Activated CD8-positive, alpha-beta memory T cell treated with anti-CD3 and anti-CD28 coated beads, Interleukin-2, amount 50 U/mL, for 1 hour (primary cell): Measurements from ENCODE around the gene CD58.
"Not testable (repeated sequence)": the region's sequence is repeated elsewhere in the genome, so short reads cannot be mapped to it uniquely, and the experiment has no call there.

Experiments
- DNase-seq: peaks from one replicate; pipeline ENCODE4 v3.0.0-alpha.2; 2020; ENCODE audit errors: extremely low read depth

CD58 gene, protein sequence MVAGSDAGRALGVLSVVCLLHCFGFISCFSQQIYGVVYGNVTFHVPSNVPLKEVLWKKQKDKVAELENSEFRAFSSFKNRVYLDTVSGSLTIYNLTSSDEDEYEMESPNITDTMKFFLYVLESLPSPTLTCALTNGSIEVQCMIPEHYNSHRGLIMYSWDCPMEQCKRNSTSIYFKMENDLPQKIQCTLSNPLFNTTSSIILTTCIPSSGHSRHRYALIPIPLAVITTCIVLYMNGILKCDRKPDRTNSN

DNA sequence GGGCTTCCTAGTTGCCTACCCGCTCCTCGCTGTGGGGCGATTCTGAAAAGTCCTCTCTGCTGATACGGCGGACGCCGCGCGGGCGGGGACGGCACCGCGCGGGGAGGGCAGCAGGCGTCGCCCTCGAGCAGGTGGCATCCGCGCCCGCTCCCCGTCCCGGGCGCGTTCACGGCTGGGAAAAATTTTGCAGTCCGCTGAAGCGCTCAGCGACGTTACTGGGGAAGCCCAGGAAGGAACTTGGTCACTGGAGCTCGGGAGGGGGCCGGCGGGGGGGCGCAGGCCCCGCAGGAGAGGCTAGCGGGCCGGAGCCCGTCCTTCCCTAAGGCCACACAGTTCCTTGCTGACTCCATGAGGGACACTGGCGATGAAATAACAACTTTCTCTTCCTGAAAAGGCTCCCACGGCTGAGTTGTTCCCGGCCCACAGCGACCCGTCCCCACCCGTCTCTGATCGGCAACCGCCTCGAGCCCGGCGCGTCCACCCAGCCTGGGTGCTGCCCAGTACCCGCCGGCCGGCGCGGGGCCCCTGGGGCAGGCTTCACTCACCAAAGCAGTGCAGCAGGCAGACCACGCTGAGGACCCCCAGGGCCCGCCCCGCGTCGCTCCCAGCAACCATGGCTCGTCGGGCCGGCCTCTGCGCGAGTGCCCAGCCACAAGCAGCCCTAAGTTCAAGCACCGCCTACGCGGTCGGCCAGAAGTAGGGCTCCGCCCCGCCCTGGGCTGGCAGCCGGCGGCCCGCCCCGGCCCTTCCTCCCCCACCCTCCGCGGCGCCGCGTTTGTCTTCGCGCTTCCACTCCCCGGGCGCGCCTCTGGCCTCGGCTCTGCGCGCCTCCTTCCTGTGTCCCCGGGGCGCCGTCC is at the start of gene CD58:
Gene CD58 (minus strand): TSS at position 669 of the 857 bp plus-strand sequence. CDS start 54 bp downstream, at position 615.
- DNase-seq, result peak; percentile 40

GRCh38 chr1:116620392-116620791 is 49.6 kb upstream of the CD58 start:
- DNase-seq, result not testable (repeated sequence)

- not testable (repeated sequence) for DNase-seq
Measured at GRCh38 chr1:116619106-116619505, 48.3 kb upstream of the CD58 start.

- not testable (repeated sequence) for DNase-seq
Measured at GRCh38 chr1:116617808-116618207, 47.0 kb upstream of the CD58 start.

- not testable (repeated sequence) for DNase-seq
Measured at GRCh38 chr1:116613825-116614224, 43.0 kb upstream of the CD58 start.

- not testable (repeated sequence) for DNase-seq
Measured at GRCh38 chr1:116609801-116610371, 39.1 kb upstream of the CD58 start.

- not testable (repeated sequence) for DNase-seq
Measured at GRCh38 chr1:116608841-116609240, 38.0 kb upstream of the CD58 start.

DNA sequence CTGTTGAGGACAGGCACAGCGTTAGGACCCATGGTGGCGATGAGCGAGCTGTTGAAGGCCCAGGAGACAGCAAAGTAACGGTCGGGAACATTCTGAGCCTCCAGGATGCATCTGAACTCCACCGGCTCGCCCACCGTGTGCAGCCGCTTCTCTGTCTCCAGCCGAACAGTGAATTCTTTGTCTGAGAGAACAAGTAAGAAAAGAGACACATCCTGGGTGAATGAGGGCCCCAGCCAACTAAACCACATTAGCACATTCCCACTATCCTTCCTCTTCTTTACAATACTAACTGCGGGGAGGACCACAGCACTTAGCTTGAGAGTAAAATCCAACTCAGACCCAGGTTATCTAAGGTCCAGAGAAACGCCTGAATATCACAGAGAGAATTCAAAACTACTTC is 37.3 kb upstream of the CD58 start:
- not testable (repeated sequence) for DNase-seq

- DNase-seq, result not testable (repeated sequence)
Measured at GRCh38 chr1:116607463-116607862, 36.6 kb upstream of the CD58 start.

- DNase-seq, result not testable (repeated sequence)
Measured at GRCh38 chr1:116606067-116606466, 35.2 kb upstream of the CD58 start.

GRCh38 chr1:116605315-116605714 is 34.5 kb upstream of the CD58 start:
- DNase-seq, result no peak

GRCh38 chr1:116604408-116604807 is 33.6 kb upstream of the CD58 start:
- not testable (repeated sequence) for DNase-seq

GRCh38 chr1:116603646-116604045 is 32.8 kb upstream of the CD58 start:
- not testable (repeated sequence) for DNase-seq

DNA sequence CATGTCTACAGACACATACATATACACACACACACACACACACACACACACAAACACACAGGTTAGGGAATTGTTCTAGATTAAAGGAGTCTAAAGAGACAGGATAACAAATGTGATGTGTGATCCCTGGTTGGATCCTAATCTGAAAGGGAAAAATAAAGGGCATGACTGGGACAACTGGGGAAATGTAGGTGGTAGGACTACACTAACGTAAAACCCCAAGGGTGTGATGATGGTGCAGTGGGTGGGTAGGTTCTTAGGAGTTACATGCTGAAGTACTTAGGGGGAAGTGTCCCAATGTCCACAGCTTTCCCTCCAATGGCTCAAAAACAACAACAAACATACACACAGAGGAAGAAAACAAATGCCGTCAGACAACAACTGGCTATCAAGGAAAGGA is 28.5 kb upstream of the CD58 start:
- not testable (repeated sequence) for DNase-seq

- not testable (repeated sequence) for DNase-seq
Measured at GRCh38 chr1:116598420-116599036, 27.7 kb upstream of the CD58 start.

DNA sequence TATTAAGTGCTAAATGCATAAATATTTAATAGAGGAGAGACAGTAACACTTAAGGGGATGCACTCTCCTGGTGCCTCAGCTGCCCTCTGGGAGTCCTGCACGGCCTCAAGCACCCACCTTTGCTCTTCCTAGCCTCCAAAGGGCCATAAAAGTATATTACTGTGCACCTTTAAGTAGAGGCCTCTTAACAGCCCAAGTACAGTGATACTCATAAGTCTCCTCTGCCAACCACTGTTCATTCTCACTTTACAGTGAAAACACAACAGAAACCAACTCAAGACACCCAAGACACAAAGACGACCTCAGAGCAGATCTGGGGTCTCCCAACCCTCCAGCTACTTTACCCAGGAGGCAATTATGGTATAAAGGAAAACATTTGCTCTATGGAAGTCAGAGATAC is 26.6 kb upstream of the CD58 start:
- not testable (repeated sequence) for DNase-seq

- not testable (repeated sequence) for DNase-seq
Measured at GRCh38 chr1:116596742-116597307, 26.0 kb upstream of the CD58 start.

GRCh38 chr1:116595946-116596741 is 25.3 kb upstream of the CD58 start:
- peak; percentile 4 for DNase-seq

DNA sequence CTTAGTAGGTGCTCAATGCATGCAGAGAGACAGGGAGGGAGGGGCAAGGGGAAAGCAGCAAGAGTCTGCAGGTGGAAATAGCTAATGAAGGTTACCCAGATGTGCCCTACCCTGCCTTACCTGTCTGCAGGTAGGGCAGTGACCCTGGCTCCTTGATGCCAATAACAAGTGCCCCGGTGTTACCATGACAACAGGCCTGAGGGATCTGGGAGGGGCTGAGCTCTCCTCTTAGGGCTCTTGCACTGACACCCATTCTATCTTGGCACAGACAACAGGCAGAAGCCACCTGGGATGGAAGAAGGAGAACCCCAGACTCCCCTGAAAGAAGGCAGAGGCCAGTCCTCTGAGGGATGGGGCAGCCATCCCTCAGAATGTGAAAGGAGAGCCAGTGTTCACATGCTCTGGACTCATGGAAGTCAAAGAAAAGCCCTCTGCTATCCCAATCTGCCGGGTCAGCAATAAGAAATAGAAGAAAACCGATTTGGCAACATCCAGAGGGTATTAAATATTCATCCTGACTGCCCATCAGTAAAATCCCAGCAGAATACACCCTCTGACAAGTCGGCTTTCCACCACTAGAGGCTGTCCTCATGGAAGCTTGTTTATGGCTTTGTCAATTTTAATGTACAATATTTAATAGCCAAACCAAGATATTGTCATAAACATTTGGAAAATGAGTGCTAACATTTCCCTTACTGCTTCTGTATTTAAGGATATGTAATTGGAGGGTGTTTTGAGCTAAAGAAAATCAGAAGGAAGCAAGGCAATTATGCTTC is 24.4 kb upstream of the CD58 start:
- DNase-seq, result not testable (repeated sequence)

DNA sequence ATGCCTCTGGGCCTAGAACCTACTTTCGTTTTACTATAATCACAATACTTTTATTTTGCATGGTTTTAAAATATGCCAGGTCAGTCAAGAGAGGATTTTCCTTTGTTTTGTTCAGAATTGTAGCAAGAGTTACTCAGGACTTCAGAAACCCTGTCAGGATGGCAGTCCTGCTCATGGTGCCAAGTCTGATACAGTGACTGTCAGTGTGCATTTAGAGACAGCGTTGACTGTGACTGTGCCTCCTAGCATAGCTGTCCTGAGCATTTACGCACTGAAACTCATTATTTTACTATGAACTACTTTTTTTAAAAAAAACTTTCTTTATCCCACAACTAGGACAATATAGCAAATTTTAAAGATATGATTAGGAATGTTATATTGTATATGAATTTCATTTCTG is 23.2 kb upstream of the CD58 start:
- DNase-seq, result not testable (repeated sequence)
